H1 (cell line): Measurements from ENCODE around the gene RBBP6.

Source experiments
- CEBPB ChIP-seq: IDR thresholded peaks from 2 replicates; pipeline ENCODE4 v1.6.1; 2012; ENCODE audit warnings: low read depth, low read length
- CREB1 ChIP-seq: IDR thresholded peaks from 2 replicates; pipeline ENCODE4 v1.6.1; 2012; ENCODE audit warnings: inconsistent platforms
- GABPA ChIP-seq: IDR thresholded peaks from 2 replicates; pipeline ENCODE4 v1.6.1; 2011; ENCODE audit warnings: mild to moderate bottlenecking, low read length, moderate library complexity, borderline replicate concordance; ENCODE audit not compliant: insufficient read depth
- GTF2F1 ChIP-seq: IDR thresholded peaks from 2 replicates; pipeline ENCODE4 v1.6.1; 2012; ENCODE audit warnings: low read depth, low read length, improper control_type of control experiment, borderline replicate concordance
- HDAC6 ChIP-seq: IDR thresholded peaks from one replicate; pipeline ENCODE4 v1.7.1; 2012; ENCODE audit warnings: low read depth, mild to moderate bottlenecking, inconsistent platforms, low read length, moderate library complexity
- KDM5A ChIP-seq: fragments of 200-600 bp; IDR thresholded peaks from 2 replicates; pipeline ENCODE4 v1.7.1; 2012; ENCODE audit warnings: mild to moderate bottlenecking, low read length, inconsistent platforms, mixed read lengths
- POLR2AphosphoS5 ChIP-seq: IDR thresholded peaks from 2 replicates; pipeline ENCODE4 v1.6.1; 2011; ENCODE audit warnings: low read depth, low read length
- RNF2 ChIP-seq: fragments of 200-900, 300-1000 bp; sonication (generic); IDR thresholded peaks from 2 replicates; pipeline ENCODE4 v1.7.1; 2016; ENCODE audit warnings: borderline replicate concordance, low read depth, mild to moderate bottlenecking, antibody characterized with exemption, low read length; ENCODE audit not compliant: poor library complexity, severe bottlenecking; ENCODE audit errors: missing control alignments
- SP4 ChIP-seq: IDR thresholded peaks from 2 replicates; pipeline ENCODE4 v1.6.1; 2012; ENCODE audit warnings: low read length, inconsistent platforms
- SUZ12 ChIP-seq: fragments of 200-600 bp; sonication (generic); IDR thresholded peaks from 2 replicates; pipeline ENCODE4 v1.6.1; 2012; ENCODE audit warnings: mild to moderate bottlenecking, inconsistent platforms, low read length, moderate library complexity, mixed read lengths
- YY1 ChIP-seq: IDR thresholded peaks from 2 replicates; pipeline ENCODE4 v1.6.1; 2011; ENCODE audit warnings: low read depth, mild to moderate bottlenecking, low read length
- TF ChIP-seq, protein P1 (sequence below), 3 experiments: IDR thresholded peaks; 1 replicate in 2 of 3; 2 replicates in 1 of 3; pipeline versions ENCODE4 v1.5.1 to v1.6.1; 2011; ENCODE audit warnings: low read length in 3 of 3, mild to moderate bottlenecking in 3 of 3, inconsistent platforms in 2 of 3, low read depth in 1 of 3, moderate library complexity in 1 of 3; ENCODE audit not compliant: insufficient read depth in 1 of 3; ENCODE audit errors: control extremely low read depth in 1 of 3
- TF ChIP-seq, protein P2 (sequence below): IDR thresholded peaks from 2 replicates; pipeline ENCODE4 v1.6.1; 2011; ENCODE audit warnings: low read depth, mild to moderate bottlenecking, low read length; ENCODE audit not compliant: insufficient read depth
- TF ChIP-seq, protein P3 (sequence below): IDR thresholded peaks from 2 replicates; pipeline ENCODE4 v1.6.1; 2012; ENCODE audit warnings: inconsistent platforms

DNA sequence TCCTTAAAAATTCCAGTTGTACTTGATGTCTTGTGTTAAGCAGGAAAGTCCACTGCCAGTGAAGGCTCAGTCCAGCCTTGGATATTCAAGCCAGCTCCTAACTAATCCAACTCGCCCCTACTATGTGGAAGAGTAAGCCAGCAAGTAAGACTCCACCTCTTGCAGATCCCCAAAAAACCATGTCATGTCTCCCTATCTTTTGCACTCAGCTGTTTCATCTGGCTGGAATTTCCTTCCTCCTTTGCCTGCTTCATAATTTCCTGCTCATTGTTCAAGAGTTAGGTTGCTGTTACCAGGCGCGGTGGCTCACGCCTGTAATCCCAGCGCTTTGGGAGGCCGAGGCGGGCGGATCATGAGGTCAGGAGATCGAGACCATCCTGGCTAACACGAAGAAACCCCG lies 37.8 kb downstream of the RBBP6 start:
- TF ChIP-seq CREB1 = no peak
- no peak for TF ChIP-seq CEBPB
- TF ChIP-seq KDM5A = no peak
- no peak for TF ChIP-seq GTF2F1
- TF ChIP-seq GABPA = no peak
- TF ChIP-seq, protein P1, sequence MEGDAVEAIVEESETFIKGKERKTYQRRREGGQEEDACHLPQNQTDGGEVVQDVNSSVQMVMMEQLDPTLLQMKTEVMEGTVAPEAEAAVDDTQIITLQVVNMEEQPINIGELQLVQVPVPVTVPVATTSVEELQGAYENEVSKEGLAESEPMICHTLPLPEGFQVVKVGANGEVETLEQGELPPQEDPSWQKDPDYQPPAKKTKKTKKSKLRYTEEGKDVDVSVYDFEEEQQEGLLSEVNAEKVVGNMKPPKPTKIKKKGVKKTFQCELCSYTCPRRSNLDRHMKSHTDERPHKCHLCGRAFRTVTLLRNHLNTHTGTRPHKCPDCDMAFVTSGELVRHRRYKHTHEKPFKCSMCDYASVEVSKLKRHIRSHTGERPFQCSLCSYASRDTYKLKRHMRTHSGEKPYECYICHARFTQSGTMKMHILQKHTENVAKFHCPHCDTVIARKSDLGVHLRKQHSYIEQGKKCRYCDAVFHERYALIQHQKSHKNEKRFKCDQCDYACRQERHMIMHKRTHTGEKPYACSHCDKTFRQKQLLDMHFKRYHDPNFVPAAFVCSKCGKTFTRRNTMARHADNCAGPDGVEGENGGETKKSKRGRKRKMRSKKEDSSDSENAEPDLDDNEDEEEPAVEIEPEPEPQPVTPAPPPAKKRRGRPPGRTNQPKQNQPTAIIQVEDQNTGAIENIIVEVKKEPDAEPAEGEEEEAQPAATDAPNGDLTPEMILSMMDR (IDR thresholded peaks at IDR 0.05; ENCODE audit: control extremely low read depth in 1 of 3, insufficient read depth in 1 of 3, low read depth in 1 of 3, low read length in 3 of 3) = no peak
- no peak for TF ChIP-seq YY1
- TF ChIP-seq SP4 = no peak
- TF ChIP-seq, protein P2, sequence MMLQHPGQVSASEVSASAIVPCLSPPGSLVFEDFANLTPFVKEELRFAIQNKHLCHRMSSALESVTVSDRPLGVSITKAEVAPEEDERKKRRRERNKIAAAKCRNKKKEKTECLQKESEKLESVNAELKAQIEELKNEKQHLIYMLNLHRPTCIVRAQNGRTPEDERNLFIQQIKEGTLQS = no peak
- no peak for TF ChIP-seq HDAC6
- TF ChIP-seq SUZ12 = no peak
- TF ChIP-seq, protein P3, sequence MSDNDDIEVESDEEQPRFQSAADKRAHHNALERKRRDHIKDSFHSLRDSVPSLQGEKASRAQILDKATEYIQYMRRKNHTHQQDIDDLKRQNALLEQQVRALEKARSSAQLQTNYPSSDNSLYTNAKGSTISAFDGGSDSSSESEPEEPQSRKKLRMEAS = no peak
- no peak for TF ChIP-seq RNF2
- TF ChIP-seq POLR2AphosphoS5 = no peak
